GM21528 (cell line): ENCODE results near the gene WAC.
"Not testable (repeated sequence)": the region's sequence is repeated elsewhere in the genome, so short reads cannot be mapped to it uniquely, and the experiment has no call there.

Experiments used
- ATAC-seq: cut with Tn5 transposase; IDR thresholded peaks from one replicate; pipeline ENCODE4 v1.9.1; 2021; ENCODE audit warnings: mild to moderate bottlenecking, moderate library complexity; ENCODE audit not compliant: unreplicated experiment, low FRiP score

The WAC gene, protein sequence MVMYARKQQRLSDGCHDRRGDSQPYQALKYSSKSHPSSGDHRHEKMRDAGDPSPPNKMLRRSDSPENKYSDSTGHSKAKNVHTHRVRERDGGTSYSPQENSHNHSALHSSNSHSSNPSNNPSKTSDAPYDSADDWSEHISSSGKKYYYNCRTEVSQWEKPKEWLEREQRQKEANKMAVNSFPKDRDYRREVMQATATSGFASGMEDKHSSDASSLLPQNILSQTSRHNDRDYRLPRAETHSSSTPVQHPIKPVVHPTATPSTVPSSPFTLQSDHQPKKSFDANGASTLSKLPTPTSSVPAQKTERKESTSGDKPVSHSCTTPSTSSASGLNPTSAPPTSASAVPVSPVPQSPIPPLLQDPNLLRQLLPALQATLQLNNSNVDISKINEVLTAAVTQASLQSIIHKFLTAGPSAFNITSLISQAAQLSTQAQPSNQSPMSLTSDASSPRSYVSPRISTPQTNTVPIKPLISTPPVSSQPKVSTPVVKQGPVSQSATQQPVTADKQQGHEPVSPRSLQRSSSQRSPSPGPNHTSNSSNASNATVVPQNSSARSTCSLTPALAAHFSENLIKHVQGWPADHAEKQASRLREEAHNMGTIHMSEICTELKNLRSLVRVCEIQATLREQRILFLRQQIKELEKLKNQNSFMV

DNA sequence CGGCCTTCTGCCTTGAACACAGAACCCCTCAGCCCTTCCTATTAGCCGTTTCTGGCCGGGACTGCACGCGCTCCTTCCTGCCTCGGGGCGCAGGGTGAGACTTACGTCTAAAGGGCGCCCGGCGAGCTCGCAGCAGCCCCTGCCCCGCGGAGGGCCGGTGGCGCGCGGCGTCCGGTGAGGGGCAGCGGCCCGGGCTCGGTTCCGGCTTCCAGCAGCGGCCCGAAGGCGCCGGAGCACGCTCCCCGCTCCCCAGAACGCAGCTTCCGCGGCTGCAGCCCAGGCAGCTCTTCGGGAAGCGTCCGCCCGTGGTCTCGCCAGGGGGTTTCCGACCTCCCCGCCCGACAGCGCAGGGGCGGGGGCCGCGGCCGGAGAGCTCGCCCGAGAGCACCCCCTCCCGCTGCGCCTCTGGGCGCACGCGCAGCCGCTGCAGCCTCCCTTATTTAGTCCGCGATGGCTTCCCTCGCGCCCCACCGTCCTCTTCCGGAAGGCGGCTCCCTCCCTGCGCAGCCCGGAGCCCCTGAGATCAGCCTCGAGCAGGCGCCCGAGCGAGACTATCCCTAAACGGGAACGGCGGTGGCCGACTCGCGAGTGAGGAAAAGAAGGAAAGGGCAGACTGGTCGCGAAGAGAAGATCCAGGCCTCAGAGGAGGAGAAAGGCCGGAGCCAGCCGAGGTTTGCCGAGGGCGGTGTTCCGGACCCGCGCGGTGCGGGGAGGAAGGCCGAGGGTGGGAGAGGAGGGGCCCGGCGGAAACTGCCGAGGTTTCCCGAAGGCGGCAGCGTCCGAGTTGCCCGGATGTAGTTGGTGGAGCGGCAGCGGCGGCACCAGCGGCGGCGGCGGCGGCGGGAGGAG lies at the start of gene WAC:
WAC (plus strand) TSS at position 782 of the 849 bp plus-strand sequence. CDS start 462 bp downstream, outside the sequence.
- ATAC-seq: peak; percentile 88

DNA sequence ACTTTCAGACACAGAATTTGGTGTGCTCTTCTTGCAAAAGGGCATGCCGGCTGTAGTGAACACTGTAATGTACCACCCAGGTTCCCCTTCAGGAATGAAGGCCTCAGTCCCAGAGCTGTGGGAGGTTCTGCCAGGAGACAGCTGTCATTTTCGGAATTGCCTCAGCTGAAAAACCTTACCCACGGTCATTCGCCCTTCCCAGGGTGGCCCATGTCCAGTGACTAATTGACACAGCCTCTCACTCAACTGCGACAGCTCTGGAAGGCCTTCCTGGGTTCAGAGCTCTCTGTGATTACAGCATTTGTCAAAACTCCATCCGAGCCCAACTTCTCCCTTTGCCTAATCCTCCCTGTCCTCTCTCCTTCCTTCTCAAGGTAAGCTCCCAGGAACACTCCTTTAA lies 43.7 kb upstream of the WAC start:
- ATAC-seq: no peak

DNA sequence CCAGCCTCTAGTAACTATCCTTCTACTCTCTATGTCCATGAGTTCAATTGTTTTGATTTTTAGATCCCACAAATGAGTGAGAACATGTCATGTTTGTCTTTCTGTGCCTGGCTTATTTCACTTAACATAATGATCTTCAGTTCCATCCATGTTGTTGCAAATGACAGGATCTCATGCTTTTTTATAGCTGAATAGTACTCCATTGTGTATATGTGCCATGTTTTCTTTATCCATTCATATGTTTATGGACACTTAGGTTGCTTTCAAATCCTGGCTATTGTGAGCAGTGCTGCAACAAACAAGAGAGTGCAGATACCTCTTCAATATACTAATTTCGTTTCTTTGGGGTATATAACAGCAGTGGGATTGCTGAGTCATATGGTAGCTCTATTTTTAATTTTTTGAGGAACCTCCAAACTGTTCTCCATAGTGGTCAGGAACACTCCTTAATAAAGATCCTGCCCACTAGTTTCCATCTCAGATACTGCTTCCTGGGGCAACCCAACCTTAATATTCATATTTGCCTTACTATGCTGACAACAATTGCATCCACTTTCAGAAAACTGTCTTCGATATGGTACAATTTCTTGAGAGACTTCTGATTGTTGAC lies 42.6 kb upstream of the WAC start:
- not testable (repeated sequence) for ATAC-seq

DNA sequence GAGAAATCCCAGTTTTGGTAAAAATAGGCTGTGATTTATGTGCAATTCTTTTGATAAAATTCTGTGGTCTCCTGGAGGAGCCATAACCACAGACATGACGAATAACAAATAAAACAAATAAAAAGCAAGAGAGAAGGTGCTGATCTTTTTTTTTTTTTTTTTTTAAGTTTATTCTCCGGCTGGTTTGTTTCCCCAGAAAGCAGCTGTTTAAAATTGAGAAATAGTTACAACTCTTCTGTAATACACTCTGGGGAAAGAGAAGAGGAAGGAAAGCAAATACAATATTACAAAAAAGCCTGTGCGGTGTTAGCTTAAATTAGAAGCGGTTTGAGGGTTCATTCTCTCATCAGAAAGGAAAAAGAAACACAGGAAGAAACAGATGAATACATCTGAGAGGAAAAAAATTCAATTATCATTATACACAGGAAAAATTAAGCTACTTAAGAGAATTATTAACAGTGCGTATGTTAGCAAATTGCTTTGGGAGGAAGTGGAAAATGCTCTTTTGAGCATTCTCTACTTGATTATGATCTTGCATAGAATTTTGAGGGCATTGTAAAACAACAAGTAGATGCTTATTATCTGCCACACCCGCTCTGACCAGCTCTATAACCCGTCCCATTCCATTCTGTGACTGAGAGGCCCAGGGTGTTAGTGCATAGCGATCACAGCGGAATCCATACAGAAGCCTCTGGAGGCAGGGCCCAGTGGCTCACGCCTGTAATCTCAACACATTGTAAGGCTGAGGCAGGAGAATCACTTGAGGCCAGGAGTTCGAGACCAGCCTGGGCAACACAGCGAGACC lies 40.6 kb upstream of the WAC start:
- ATAC-seq: no peak

DNA sequence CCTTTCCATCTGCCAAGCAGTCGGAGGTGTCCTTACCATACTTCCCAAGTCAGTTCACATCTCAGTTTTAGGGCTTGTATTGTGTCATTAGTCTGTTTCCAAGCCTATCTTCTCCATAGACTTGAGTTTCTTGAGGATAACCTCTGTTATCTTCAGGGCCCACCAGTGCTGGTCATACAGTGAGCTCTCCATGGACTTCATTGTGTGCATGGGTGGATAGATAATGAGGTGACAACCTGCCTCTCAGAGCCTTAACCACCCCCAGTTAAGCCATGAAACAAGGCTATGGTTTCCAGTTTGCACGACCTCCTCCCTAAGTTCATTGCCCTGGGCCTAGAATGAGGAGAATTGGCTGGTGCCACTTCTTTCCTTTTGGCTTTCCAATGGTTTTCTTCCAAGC lies 38.5 kb upstream of the WAC start:
- no peak for ATAC-seq

DNA sequence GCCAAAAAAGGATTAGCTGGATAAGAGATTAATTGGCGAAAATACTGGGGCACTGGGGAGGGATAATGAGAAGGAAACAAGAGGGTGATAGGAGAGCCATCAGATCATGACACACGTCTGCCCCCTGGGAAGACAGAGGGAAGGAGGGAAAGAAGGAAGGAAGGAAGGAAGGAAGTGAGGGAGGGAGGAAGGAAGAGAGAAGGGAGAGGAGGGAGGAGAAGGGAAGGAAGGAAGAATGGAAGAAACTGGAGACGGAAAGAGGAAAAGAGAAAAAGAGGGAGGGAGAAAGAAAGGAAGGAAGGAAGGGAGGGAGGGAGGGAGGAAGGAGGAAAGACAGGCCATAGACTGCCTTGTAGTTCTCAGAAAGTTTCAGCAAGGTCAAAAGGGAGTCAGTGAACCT lies 37.8 kb upstream of the WAC start:
- no peak for ATAC-seq

DNA sequence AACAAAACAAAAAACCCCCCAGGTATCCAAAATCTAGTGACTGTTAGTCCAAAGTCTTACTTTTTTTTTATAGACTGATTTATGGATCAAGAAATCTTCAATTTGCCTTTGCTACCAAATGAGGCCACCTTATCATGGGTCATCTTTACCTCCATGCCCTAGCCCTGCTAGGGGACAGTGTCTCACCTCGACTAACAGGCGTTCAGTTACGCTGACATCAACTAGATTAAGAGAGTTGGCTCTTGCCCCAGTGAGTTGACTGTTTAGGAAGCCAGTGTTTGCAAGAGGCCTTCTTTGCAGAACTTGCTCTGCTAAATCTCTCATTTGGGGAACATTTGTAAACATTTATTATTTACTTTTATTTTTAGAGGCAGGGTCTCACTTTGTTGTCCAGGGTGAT lies 36.9 kb upstream of the WAC start:
- ATAC-seq: no peak

DNA sequence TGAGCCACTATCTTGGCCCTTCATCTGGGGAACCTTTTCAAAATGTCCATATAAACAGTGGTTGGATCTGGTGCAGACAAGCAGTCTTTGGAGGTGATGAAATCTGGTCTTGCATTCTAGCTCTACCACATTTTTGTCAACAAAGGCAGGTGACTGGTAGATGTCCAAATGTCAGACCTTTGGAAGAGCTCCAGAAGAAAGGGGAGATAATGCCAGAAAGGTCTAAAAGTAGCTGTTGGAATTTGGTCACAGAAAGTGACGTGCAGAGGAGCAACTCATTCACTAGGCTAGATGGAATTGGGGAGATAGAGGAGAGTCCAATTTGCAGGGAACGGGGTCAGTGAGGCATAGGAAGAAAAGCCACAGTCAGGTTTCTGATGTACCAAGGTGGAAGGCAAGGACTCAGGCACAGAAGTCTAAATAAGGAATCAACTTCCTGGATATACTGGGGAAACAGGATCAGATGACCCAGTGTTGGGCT lies 36.4 kb upstream of the WAC start:
- ATAC-seq: no peak

DNA sequence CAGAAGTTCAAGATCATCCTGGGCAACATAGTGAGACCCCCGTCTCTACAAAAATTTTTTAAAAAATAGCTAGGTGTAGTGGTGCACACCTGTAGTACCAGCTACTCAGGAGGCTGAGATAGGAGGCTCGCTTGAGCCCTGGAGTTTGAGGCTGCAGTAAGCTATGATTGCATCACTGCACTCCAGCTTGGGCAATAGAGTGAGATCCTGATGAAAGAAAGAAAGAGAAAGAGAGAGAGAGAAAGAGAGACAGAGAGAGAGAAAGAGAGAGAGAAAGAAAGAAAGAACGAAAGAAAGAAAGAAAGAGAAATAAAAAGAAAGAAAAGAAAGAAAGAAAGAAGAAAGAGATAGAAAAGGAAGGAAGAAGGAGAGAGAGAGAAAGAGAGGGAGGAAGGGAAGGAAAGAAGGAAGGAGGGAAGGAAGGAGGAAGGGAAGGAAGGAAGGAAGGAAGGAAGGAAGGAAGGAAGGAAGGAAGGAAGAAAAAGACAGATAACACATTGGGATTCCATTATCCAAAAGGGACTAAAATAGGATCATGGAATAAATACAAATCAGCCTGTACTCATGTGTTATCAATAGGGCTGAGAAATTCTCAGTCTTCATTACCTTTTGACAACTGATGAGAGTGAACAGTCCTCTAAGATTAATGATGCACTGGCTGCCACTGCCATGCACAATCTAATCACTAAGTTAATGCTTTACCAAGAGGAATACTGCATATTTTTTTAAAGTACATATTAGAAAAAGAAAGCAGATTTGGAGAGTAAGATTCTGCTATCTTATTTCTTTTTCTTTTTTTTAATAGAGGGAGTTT lies 35.4 kb upstream of the WAC start:
- ATAC-seq: no peak

DNA sequence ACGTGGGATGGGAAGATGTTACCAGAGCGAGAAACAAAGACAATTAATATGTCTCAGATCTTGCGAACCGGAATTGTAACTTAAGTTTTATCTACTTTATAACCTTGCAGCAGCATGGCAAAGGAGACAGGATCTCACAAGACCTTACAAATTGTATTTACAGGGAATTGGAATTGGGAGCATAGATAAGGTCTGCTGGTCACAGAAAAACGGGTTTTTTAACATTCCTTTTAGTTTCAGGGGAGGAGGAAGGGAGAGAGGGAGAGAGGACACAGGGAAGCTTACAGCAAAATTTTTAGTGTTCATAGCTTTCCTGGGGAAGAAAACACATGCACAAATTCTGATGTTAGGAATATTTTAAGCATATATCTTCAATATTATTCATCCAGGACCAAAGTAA lies 32.7 kb upstream of the WAC start:
- not testable (repeated sequence) for ATAC-seq

DNA sequence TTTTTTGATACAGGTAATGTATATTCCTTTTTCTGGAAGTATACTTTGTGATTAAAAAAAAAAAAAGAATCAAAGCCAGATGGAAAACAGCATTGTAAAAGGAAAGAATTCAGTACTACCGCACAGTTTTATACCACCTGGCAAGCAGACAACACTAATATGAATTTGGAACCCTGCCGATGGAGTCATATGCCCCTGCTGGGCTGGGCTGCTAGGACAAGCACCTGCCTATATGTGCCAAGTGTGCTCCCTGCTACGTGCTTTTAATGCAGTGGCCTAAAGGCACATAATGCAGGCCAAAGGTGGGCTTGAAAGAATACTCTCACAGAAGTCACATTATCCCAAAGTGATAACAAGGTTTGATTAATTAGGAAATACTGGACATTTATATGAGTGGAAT lies 29.8 kb upstream of the WAC start:
- ATAC-seq: no peak

DNA sequence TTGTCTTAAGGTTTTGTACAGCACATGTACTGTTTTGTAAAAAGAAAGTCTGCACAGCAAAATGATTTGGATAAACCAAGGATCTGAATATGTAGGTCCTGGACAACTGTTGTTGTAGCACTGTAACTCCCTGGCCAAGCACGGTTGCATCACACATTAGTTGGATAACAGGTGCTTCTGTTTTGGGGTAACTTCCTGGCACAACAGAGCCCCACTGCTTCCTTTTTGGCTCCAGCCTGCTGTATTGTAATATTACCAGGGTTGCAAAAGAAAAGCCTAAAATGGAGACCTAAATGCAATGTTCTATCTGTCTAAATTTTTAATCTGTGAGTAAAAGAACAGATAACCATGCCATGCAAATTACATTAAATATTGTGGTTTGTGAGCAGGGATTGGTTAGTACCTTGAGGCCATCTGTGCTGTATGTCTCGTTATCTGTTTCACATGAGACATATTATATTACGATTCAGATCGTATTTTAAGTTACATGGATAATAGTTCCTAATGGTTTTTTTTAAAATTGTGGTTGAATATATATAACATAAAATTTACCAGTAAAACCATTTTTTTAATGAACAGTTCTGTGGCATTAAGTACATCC lies 27.5 kb upstream of the WAC start:
- ATAC-seq: no peak

DNA sequence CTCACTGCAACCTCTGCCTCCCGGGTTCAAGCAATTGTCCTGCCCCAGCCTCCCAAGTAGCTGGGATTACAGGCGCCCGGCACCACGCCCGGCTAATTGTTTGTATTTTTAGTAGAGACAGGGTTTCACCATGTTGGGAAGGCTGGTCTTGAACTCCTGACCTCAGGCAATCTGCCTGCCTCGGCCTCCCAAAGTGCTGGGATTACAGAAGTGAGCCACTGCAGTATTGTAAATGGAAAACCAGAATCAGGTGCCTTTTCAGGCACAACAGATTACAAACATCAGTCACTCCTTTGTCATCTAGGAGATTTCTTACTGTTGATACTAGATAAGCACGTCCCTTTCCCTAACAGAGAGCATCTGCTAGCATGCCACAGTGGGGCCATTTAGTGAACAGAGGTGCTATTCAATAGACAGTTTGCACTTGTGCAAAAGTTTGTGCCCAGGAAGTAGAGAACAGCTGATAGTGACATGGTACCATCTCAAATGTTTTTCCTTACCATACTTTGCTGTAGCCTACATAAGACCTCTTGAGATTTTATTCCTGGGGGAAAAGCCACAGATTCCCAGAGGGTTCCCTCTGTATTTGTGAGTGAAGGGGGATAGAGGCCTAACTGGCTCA lies 24.5 kb upstream of the WAC start:
- ATAC-seq: no peak

DNA sequence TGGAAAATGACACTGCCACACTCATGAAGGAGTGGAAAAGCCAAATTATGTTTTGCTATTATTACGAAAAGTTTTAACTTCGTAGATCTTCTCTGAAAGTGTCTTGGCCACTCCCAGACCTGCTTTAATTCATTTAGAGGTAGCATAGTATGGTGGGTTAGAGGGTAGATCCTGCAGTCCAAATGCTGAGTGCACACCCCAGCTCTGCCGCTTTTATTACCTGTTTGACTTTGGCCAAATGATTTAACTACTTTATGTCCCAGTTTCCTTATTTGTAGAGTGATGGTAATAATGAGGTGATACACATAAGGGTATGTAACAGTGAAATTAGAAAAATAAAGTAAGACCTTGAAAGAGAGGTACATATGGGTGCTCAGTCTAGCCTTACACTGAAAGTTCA lies 23.6 kb upstream of the WAC start:
- ATAC-seq: no peak

DNA sequence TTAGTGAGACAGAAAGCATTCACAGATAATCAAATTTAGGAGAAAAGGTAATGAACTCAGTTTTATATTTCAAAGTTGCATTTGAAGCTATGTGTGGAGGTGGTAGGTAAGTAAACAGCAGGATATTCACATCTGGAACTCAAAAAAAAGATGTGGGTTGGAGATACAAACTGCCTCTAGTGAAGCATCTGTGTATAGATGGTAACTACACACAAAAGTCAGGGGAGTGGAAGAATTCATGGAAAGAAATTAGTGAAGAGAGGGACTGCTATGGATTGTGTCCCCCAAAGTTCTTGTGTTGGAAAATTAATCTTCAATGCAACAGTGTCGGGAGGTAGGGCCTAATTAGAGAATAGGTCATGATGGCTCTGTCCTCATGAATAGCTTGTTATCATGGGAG lies 18.3 kb upstream of the WAC start:
- no peak for ATAC-seq

DNA sequence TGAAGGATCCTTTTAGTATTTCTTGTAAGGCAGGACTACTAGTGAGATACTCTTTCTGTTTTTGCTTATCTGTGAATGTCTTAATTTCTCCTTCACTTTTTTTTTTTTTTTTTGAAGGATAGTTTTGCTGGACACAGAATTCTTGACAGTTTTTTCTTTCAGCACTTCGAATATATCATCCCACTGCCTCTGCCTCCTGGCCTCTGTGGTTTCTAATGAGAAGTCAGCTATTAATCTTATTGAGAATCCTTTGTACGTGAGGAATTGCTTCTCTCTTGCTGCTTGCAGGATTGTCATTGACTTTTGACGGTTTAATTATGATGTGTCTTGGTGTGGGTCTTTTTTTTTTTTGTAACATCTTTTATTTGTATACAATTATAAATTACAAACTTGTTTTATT lies 12.6 kb upstream of the WAC start:
- ATAC-seq: no peak

DNA sequence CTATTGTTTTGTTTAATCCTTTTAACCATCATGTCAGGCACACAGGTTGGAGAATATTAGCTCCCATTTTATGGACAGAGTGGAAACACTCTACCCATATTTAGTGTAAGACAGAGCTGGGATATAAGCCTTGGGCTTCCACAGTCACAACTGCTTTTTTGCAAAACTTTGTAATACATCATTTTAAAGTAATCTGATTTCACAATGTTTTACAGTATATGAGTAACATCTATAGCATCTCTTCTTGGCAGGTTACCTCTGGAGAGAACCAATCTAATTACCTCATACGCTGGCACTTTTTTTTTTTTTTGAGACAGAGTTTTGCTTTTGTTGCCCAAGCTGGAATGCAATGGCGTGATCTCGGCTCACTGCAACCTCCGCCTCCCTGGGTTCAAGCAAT lies 12.1 kb upstream of the WAC start:
- not testable (repeated sequence) for ATAC-seq

DNA sequence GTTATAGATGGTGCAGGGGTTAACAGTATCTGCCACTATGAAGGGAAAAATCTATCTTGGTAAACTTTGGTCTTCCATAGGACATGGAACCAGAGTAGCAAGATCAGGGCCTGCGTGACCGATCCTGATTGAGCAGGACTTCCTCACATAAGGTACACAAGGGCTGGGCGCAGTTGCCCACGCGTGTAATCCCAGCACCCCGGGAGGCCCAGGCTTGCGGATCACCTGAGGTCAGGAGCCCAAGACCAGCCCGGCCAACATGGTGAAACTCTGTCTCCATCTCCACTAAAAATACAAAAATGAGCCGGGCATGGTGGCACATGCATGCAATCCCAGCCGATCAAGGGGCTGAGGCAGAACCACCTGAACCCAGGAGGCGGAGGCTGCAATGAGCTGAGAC lies 11.0 kb upstream of the WAC start:
- not testable (repeated sequence) for ATAC-seq
